Nephron (organoid): ENCODE measurements around the gene CMTM1.

ENCODE experiments used
- H3K27ac Mint-ChIP-seq, 3 experiments: 2 replicates each; pipeline ENCODE4 v1.8.0; 2020; ENCODE audit warnings: mixed read lengths in 3 of 3, mild to moderate bottlenecking in 2 of 3, moderate library complexity in 1 of 3
- H3K27me3 Mint-ChIP-seq: 2 replicates; pipeline ENCODE4 v1.8.0; 2021; ENCODE audit warnings: low read depth, mild to moderate bottlenecking, moderate library complexity, mixed read lengths
- H3K36me3 Mint-ChIP-seq: 2 replicates; pipeline ENCODE4 v1.8.0; 2020; ENCODE audit warnings: low read depth, mixed read lengths
- H3K4me1 Mint-ChIP-seq: 2 replicates; pipeline ENCODE4 v1.8.0; 2020; ENCODE audit warnings: mixed read lengths
- H3K4me3 Mint-ChIP-seq, 3 experiments: 2 replicates each; pipeline ENCODE4 v1.8.0; 2020; ENCODE audit warnings: mild to moderate bottlenecking in 3 of 3, mixed read lengths in 3 of 3, moderate library complexity in 2 of 3
- H3K9me3 Mint-ChIP-seq: 2 replicates; pipeline ENCODE4 v1.8.0; 2020; ENCODE audit warnings: mixed read lengths
- TF ChIP-seq, protein P1 (sequence below), 3 experiments: fragments of 200-600 bp; sonication (generic); IDR thresholded peaks; one replicate each; pipeline ENCODE4 v1.5.0; 2021; ENCODE audit warnings: antibody characterized with exemption in 3 of 3; ENCODE audit not compliant: unreplicated experiment in 3 of 3

Gene CMTM1

DNA sequence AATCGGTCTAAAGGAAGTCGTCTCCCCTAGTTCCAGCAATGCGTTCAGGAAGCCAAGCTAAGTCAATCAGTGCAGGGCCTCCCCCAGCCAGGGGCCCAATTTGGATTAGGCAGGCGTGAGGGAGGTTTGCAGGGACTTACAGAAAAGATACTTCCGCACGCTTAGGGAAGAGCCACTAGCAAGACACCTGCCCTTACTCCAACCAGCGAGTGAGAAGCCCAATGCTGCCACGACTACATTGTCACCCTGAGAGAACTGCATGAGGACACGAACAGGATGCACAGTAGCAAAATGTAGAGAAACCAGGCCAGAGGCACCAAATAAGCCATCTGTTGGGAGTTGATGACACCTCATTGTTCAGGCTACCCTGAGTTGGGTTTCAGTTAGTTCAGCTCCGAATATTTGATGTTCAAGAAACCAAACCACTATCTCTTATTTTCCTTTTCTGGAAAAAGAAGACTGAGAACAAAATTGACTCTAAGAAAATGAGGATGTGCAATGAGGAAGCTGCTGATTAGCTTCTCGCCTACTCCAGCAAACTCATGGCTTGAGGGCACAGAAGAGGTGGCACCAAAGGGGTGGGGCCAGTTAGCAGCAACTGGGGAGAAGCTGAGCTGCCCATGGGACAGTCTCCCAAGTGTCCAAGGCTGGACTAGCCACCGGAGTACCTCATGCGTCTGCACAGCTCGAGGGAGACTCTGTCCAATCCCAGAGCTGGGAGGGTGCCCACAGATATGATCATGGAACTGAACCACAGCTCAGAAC, 45.7 kb upstream of the CMTM1 start:
- Mint-ChIP-seq H3K9me3 (no peaks in the 10 kb centered on the region), H3K27ac (peak overlapping the region in 2 of 3 experiments; percentile 53 to 65), H3K36me3 (peaks cover 31% of the 10 kb centered on the region), H3K4me1 (peaks cover 36% of the 10 kb centered on the region), H3K27me3 (no peaks in the 10 kb centered on the region), H3K4me3 (no peak overlapping the region)
- TF ChIP-seq, protein P1, sequence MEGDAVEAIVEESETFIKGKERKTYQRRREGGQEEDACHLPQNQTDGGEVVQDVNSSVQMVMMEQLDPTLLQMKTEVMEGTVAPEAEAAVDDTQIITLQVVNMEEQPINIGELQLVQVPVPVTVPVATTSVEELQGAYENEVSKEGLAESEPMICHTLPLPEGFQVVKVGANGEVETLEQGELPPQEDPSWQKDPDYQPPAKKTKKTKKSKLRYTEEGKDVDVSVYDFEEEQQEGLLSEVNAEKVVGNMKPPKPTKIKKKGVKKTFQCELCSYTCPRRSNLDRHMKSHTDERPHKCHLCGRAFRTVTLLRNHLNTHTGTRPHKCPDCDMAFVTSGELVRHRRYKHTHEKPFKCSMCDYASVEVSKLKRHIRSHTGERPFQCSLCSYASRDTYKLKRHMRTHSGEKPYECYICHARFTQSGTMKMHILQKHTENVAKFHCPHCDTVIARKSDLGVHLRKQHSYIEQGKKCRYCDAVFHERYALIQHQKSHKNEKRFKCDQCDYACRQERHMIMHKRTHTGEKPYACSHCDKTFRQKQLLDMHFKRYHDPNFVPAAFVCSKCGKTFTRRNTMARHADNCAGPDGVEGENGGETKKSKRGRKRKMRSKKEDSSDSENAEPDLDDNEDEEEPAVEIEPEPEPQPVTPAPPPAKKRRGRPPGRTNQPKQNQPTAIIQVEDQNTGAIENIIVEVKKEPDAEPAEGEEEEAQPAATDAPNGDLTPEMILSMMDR (IDR thresholded peaks at IDR 0.05; ENCODE audit: unreplicated experiment in 3 of 3) = no peak

DNA sequence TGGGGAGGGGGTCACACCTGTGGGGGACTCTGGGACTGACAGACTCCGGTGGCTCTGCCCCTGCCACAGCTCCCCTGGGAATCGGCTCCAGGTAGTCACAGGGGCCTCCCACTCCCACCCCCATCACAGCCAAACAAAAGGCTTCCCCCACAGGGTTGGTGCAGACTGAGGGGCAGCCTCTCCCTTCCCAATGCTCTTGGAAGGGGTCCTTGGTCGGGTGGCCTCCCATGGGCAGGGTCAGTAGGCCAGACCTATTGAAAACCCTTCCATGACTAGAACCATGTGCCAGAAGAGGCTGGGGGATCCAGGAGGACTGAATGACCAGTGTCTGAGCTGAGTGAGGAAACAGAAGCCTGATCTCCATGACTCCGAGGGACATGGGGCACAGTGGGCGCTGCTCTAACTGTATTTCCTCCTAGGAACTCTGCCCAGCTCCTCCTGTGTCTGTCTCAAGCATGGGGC, 45.0 kb upstream of the CMTM1 start:
- Mint-ChIP-seq H3K4me1 (peaks cover 33% of the 10 kb centered on the region), H3K36me3 (peaks cover 35% of the 10 kb centered on the region), H3K4me3 (no peak overlapping the region), H3K27ac (peak overlapping the region in 2 of 3 experiments; percentile 73 to 92), H3K9me3 (no peaks in the 10 kb centered on the region), H3K27me3 (no peaks in the 10 kb centered on the region)
- TF ChIP-seq, protein P1 (IDR thresholded peaks at IDR 0.05; ENCODE audit: unreplicated experiment in 3 of 3) = no peak

DNA sequence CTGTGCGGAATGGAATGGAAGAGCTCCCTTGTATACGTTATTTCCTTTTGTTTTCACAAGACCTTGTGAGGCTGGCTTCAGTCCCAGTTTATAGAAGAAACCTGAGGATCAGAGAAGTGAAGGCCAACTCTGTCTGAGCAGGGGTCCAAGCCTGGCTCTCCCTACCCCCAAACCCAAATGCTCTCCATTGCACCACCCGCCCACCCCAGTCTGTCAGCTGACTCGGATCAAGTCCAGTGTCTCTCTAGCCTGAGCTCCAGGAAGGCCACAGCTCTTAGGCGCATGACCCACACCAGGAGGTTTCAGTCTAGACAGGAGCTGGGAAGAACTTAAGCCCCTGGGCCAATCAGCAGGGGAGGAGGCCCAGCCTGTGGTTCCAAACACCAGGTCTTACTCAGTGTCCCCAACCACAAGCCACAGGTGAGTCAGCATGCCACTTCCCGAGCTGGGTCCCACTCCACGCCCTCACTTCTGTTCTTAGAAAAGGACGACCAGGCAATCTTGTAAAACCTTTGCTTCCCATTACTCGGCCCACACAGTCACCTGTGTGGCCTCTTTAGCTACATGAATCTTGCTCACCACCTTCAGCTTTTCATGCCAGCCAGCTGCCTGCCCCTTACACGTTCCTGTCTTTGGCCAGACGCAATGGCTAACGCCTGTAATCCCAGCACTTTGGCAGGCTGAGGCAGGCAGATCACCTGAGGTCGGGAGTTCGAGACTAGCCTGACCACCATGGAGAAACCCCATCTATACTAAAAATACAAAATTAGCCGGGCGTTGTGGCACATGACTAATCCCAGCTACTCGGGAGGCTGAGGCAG, 44.1 kb upstream of the CMTM1 start:
- Mint-ChIP-seq H3K4me1 (peaks cover 25% of the 10 kb centered on the region), H3K27ac (peak overlapping the region in 2 of 3 experiments; percentile 73 to 92), H3K27me3 (no peaks in the 10 kb centered on the region), H3K4me3 (no peak overlapping the region), H3K36me3 (peaks cover 28% of the 10 kb centered on the region), H3K9me3 (no peaks in the 10 kb centered on the region)
- TF ChIP-seq, protein P1 (IDR thresholded peaks at IDR 0.05; ENCODE audit: unreplicated experiment in 3 of 3) = no peak

DNA sequence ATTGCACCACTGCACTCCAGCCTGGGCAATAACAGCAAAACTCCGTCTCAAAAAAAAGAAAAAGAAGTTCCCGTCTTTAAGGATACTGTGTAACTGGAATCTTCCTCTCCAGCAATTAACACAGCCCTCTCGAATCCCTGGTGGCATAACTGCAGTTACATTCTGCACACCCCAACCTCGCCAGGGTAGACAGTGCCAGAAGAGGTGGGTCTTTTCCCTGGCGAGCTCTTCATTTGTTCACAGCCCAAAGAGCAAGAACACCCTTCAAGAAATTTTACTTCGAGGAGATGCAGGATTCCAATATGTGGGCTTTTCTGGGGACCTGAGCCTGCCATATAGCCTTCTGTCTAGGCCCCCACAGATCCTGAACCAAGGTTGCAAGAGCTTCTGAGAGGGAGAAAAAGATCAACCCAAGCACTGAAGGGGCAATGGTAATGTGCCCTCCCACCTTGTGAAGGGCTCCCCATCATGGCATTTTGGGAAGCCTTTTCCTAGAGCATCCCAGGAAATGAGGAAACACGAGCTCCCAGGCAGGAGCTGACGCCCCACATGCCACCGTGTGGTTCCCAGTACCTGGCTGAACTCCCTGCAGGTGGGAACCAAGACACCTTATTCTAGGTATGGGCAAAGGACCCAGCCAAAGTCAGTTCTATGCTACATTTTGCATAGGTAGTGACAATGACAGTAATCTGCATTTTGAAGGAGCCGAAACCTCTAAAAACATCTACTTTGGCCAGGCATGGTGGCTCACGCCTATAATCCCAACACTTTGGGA, 43.2 kb upstream of the CMTM1 start:
- Mint-ChIP-seq H3K4me1 (peaks cover 17% of the 10 kb centered on the region), H3K9me3 (no peaks in the 10 kb centered on the region), H3K36me3 (peaks cover 27% of the 10 kb centered on the region), H3K27me3 (no peaks in the 10 kb centered on the region), H3K4me3 (no peak overlapping the region), H3K27ac (peak overlapping the region in 1 of 3 experiments; percentile 73)
- TF ChIP-seq, protein P1 (IDR thresholded peaks at IDR 0.05; ENCODE audit: unreplicated experiment in 3 of 3) = no peak

DNA sequence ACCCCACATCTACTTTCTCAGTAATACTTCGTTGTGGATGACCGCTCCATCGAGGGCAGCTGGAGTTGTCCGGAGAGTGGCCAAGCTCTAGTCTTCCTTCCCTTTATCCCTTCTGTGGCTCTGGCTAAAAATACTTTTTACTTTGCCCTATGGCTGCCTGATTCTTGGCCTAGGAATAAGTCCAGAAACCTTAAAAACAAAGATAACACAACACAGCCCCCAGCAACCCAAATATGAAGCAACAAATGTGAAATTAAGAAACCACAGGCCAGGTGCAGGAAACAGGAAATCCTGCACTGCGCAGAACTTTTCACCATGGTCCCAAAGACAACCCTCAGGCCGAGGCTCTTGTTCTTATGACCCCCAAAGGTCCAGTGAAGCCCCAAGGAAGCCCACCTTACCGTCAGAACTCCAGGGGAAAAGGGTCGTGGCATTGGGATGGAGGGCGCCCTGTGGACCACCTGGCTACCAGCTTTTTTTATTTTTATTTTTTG, 42.3 kb upstream of the CMTM1 start:
- H3K4me3 Mint-ChIP-seq = no peak overlapping the region
- no peaks in the 10 kb centered on the region for H3K9me3 Mint-ChIP-seq
- TF ChIP-seq, protein P1 (IDR thresholded peaks at IDR 0.05; ENCODE audit: unreplicated experiment in 3 of 3) = no peak
- H3K27ac Mint-ChIP-seq = peak overlapping the region in 1 of 3 experiments; percentile 37
- no peaks in the 10 kb centered on the region for H3K27me3 Mint-ChIP-seq
- peaks cover 17% of the 10 kb centered on the region for H3K4me1 Mint-ChIP-seq
- H3K36me3 Mint-ChIP-seq = peaks cover 32% of the 10 kb centered on the region
